NOMO-1 treated with dmso at 0.1 percent for 144 hours (cell line): ENCODE measurements around the gene KLF6.

Experiments used
- DNase-seq: peaks from one replicate; lab custom pipeline; 2025; ENCODE audit not compliant: unreplicated experiment; lab: John Stamatoyannopoulos, UW

The KLF6 gene

DNA sequence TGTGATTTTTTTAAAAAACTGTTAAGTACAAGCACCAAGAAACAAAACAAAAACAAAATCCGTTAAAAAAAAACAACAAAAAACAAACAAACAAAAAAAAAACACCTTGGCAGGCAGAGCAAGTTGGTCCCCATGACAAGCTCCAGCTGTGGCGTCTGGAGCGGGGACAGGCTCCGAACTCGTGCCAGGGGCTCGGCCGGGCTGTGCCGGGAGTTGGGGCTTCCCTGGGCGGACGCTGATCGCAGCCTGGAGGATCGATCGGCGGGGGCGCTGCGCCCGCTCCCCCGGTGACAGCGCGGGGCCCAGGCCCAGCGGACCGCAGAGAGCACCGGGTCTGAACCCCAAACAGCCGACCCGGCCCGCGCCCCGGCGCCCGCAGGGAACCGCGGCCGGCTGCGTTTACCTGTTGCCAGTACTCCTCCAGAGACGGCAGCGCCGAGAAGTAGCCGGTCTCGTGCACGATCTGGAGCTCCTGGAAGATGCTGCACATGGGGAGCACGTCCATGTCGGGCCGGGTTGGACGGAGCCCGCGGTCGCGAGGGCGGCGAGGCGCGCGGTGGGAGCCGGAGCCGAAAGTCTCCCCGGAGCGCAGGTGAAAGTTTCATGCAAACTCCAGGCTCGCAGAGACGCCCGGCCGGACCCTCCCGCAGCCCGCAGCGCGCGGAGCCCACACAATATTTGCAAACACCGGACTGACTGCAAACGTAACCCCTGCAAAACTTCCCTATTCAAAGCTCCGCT is at the start of gene KLF6:
Gene KLF6, minus strand, starts transcription at position 700 of the 741 bp plus-strand sequence. Its CDS starts 195 bp downstream, at position 505.
- no peak for DNase-seq

DNA sequence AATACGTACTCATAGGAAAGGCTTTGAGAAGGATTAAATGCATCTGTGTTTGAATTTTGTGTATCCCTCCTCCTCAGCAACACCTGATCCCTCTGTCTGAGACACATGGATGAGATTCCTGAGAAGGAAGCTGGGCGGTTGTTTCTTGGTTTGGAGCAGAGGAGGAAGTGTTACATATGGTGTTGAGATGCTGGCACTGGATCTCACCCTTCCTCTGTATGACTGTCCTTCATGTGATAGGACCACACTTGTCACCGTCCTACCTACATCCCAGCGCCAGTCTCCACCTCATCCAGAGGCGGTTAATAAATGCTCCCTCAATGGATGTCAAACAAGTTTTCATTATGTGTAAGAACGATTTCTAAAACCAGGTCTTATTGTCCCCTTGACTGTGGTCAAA is 49.4 kb upstream of the KLF6 start:
- no peak for DNase-seq

DNA sequence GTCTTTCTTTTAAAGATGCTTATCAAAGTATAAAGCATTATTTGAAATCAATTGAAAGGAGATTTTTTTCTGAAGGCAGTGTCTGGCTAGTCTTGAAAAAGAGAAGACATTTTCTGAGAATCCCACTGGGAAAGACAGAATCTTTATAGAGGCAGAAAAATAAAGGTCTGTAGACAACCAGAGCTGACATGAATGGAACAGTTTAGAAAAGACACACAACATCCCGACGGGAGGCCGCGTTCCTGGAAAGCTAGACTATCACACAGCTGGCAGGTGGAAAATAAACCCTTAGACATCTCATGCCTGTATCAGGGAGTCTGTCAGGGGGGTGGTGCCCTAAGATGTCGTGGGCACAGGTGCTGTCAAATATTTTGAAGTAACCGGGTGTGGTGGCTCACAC is 48.0 kb upstream of the KLF6 start:
- no peak for DNase-seq

DNA sequence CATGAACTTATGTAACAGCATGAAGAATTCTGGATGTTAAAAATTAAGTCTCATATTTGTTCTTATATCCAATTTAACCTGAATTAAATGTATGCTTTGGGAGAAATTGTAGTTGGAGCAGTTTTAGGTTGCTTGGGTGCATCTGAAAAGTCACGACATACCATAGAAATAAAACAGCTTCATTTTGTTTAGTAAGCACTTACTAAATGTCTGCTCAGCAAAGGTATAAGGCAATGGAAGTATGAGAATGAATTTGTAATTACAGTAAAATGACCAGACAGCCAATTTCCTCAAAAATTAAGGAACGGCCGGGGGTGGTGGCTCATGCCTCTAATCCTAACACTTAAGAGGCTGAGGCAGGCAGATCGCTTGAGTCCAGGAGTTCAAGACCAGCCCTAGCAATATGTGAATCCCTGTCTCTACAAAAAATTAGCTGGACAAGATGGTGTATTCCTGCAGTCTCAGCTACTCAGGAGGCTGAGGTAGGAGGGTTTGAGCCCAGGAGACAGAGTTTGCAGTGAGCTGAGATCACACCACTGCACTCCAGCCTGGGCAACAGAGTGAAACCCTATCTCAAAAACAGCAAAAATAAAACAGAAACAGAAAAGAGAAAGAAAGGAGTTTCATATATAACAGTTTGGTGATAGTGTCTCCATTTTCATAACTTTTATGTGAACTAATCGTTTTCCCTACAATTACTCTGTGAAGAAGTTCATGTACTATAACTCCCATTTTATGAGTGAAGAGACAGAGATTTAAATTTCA is 47.2 kb upstream of the KLF6 start:
- no peak for DNase-seq

DNA sequence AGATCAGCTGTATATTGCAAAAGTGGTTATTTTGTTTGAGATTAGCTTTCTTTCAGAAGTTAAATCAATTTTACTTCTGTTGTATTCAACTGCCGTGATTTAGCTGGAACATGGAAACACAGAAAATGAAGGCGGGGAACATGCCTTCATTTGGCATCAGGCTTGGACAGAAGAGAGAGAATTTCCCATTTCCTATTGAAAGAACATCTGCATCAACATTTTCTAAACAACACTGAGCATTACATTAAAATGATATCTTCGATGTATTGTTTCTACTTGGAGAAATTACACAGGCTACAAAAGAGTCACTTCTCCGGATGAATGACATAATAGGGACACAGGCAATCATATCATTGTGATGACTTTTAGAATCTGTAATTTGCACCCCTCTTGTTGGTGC is 46.6 kb upstream of the KLF6 start:
- no peak for DNase-seq

DNA sequence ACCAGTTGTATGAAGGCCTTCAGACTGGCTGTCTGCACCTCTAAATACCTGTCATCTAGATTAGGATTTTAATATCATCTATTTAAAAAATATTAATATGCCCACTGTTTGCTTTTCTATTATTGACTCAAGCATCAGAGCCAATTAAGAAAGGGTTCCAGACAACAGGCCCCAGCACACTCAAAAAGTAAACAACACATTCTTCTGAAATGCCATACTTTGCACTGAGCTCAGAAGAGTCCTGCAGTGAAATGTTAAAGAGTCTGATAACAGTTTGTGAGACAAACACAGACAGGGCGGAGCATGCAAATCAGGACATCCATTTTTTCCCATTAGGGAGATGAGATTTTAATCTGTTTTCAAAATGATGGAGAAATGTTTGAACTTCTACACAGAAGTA is 45.9 kb upstream of the KLF6 start:
- DNase-seq, result no peak

GRCh38 chr10:3829156-3830050 is 44.4 kb upstream of the KLF6 start:
- no peak for DNase-seq

- no peak for DNase-seq
These were observed 43.6 kb upstream of the KLF6 start for GRCh38 chr10:3828404-3829155.

DNA sequence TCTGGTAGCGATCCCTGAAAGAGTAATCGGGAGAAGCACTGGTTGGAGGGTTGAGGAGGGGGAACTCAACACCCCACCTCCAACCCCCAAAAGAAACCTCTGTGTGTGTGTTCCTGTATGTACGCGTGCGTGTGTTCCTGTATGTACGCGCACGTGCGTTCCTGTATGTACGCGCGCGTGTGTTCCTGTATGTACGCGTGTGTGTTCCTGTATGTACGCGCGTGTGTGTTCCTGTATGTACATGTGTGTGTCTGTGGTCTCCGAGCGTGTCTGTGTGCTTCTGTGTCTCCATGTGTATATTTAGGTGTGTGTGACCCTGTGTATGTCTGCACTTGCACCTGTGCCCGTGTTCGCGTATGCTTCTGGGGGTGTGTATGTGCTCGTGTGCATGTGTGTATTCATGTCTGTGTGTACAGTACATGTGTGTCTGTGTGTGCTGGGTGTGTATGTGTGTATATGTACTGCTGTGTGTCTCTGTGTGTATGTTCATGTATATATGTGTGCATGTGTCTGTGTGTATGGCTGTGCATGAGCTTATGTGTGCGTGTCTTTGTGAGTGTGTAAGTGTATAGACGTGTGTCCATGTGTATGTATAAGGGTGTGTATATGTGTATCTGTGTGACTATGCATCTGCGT is 42.9 kb upstream of the KLF6 start:
- DNase-seq, result no peak

GRCh38 chr10:3827266-3827665 is 42.3 kb upstream of the KLF6 start:
- no peak for DNase-seq

DNA sequence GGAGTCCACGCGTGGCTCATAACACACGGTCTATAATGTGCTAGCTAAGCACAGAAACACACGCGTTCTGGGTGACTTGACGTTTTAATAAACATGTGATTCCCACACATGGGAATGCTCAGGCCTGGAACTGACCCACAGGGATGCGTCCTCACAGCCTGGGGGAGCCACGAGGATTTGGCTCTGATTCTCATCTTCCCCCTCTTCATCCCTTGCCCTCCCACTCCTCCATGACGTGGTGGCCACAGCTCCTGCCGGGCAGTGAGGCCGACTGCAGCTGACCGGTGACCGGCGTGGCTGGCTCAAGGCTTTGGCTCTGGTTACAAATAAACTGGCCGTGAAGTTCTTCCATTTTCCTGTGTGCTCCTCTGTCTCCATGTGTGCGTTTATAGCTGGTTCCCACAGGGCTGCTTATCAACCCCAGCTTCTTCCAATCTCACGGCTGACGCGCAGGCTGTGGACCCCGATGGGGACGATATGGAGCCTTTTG is 40.9 kb upstream of the KLF6 start:
- DNase-seq, result no peak

DNA sequence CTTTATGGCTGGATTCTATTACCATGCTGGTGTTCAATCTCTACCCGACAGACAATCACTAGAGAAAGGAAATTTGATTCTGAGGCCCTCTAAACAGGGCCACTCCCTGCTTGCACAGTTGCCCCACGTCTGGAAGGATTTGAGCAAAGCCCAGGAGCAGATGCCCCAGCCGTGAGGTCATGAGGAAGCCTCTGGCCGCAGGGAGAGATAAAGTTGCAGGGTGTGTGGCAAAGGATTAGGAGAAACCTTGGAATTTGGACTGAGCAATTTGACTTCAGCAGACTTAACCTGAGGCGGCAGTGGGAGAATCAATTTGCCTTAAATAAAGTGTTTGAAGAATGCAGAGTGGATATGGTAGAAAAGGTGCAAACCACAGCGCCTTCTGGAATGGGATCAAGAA is 40.2 kb upstream of the KLF6 start:
- no peak for DNase-seq

- DNase-seq, result no peak
These were observed 37.7 kb upstream of the KLF6 start for GRCh38 chr10:3822541-3823330.

- DNase-seq, result no peak
These were observed 35.2 kb upstream of the KLF6 start for GRCh38 chr10:3820255-3820654.

- no peak for DNase-seq
These were observed 32.0 kb upstream of the KLF6 start for GRCh38 chr10:3816995-3817394.

DNA sequence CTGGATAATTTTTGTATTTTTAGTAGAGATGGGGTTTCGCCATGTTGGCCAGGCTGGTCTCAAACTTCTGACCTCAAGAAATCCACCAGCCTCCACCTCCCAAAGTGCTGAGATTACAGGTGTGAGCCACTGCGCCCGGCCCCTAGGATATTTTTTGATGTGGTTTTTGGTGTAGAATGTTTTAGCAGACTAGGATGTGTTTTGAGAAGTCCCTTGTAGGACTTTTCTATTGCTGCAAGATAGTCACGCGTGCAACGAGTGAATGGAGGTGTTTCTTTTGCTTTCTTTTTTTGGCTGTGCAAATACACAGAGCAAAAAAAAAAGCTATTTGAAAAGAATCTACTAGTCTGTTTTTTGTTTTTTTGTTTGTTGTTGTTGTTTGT is 29.8 kb upstream of the KLF6 start:
- DNase-seq, result no peak

DNA sequence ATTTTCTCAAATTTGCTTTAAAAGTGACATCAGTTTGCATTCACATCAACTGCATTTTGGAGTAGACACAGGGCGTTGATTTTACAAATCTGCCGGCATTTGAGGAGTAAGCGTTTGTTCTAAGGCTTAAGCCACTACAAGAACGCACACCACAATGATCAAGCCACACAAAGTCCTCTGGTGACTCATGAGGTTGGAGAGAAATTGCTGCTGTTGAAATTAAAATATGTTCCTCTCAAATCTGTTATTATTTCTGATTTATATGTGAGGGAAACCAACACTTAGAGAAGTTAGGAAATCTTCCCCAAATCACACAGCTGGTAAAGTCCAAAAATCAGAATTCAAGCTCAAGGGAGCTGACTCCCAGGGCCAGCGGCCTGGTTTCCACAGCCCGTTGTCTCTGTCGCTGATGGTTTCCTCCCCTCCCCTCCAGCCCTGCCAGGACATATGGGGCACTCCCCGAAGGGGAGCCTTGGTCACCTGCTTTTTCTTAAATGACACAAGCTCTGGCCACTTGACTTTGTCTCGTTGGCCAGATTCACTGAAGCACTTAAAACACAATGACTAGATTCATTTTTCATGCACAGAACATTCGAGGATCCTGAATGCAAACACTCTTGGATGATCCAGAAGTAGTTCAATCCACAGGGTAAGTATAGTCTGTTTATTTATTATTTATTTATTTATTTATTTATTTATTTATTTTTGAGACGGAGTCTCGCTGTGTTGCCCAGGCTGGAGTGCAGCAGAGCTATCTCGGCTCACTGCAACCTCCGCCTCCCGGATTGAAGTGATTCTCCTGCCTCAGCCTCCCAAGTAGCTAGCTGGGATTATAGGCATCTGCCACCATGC is 29.2 kb upstream of the KLF6 start:
- DNase-seq, result no peak

DNA sequence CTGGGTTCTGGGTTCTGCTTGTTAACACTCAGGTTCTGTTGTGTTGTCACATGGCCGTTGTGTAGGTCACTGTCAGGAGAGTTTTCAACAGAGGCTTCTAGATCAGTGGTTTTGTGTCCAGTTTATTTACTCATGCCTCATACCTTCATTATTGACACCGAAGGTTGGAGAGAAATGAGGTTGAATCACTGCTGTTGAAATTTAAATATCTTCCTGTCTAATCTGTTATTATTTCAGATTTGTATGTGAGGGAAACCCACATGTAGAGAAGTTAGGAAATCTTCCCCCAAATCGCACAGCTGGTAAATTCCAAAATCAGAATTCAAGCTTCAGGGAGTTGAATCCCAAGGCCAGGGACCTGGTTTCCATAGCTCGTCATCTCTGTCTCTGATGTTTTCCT is 28.3 kb upstream of the KLF6 start:
- no peak for DNase-seq

DNA sequence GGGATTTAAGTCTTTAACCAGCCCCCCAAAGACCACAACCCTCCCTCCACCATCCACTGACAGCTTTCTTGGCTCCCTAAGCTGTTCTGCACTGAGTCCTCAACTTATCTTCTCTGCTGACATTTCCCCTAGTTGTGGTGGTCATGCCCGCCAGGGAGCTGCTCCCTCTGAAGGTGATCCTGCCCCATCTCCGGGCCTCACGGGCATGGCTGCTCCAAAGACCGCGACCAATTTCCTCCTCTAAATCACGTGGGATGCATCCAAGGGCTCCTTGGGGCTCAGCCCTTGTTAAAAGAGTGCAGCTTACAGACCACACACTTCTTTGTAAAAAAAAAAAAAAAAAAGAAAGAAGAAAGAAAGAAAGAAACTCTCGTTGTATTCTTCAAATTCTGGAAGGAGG is 27.1 kb upstream of the KLF6 start:
- DNase-seq, result no peak
